ENCODE results near the gene DFFA.

DFFA gene

GRCh38 chr1:10437052-10437451 is 35.3 kb downstream of the DFFA start:
- H3K27me3 ChIP-seq = no peaks in the 10 kb centered on the region
- no peak for TF ChIP-seq CTCF (IDR thresholded peaks at IDR 0.05; ENCODE audit: low read depth, low read length)
- DNase-seq = no peak
- no peaks in the 10 kb centered on the region for H3K4me1 ChIP-seq
- no peaks in the 10 kb centered on the region for H3K9me3 ChIP-seq
- no peak overlapping the region for H3K4me3 ChIP-seq (ENCODE audit: low read depth, low read length)
- no peaks in the 10 kb centered on the region for H3K36me3 ChIP-seq

DNA sequence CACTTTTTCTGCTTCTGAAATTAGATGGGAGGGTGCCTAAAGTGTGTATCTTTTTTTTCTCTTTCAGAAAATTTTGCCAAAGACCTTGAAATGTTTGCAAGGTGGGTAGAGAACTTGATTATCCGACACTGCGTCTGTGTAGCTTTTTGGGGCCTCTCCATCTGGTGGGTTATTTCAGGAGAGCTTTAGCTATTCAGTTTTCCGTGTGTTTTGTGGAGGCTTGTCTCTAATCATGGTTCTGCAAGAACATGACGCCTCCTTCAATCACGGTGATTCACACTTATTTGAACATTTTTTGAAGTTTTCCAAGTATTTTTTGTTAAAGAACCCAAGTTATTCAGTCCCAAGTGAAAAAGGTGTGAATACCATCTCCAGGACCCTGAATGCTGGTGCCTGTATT is 37.7 kb downstream of the DFFA start:
- no peaks in the 10 kb centered on the region for H3K27me3 ChIP-seq
- no peak for DNase-seq
- no peak for TF ChIP-seq CTCF (IDR thresholded peaks at IDR 0.05; ENCODE audit: low read depth, low read length)
- H3K4me1 ChIP-seq = no peaks in the 10 kb centered on the region
- no peaks in the 10 kb centered on the region for H3K36me3 ChIP-seq
- no peak overlapping the region for H3K4me3 ChIP-seq (ENCODE audit: low read depth, low read length)
- H3K9me3 ChIP-seq = no peaks in the 10 kb centered on the region

DNA sequence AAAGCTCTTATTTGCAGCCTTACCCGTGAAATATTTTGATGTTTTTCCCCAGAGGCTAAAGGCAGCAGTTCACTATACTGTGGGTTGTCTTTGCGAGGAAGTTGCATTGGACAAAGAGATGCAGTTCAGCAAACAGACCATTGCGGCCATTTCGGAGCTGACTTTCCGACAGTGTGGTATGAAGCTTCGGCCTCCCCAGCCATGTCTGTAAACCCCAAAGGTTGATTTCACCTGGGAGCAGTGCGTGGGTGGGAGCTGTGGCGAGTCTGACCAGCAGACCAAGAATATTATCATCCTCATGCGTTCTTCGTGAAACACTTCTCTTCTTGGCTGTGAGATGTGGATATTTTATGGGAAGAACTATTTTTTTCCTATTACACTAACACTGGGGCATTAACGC is 38.5 kb downstream of the DFFA start:
- Histone ChIP-seq H3K9me3 (no peaks in the 10 kb centered on the region), H3K4me3 (ENCODE audit: low read depth, low read length) (no peak overlapping the region), H3K36me3 (no peaks in the 10 kb centered on the region), H3K4me1 (no peaks in the 10 kb centered on the region), H3K27me3 (no peaks in the 10 kb centered on the region)
- TF ChIP-seq CTCF (IDR thresholded peaks at IDR 0.05; ENCODE audit: low read depth, low read length) = no peak
- no peak for DNase-seq

GRCh38 chr1:10432910-10433700 is 39.2 kb downstream of the DFFA start:
- Histone ChIP-seq H3K36me3 (no peaks in the 10 kb centered on the region), H3K4me1 (no peaks in the 10 kb centered on the region)
- TF ChIP-seq CTCF (IDR thresholded peaks at IDR 0.05; ENCODE audit: low read depth, low read length) = no peak

GRCh38 chr1:10431070-10431730 is 41.1 kb downstream of the DFFA start:
- H3K4me1 ChIP-seq = no peaks in the 10 kb centered on the region
- H3K4me3 ChIP-seq (ENCODE audit: low read depth, low read length) = peak overlapping the region; percentile 70
- H3K9me3 ChIP-seq = no peaks in the 10 kb centered on the region
- H3K27me3 ChIP-seq = no peaks in the 10 kb centered on the region
- no peaks in the 10 kb centered on the region for H3K36me3 ChIP-seq
- DNase-seq = no peak
- no peak for TF ChIP-seq CTCF (IDR thresholded peaks at IDR 0.05; ENCODE audit: low read depth, low read length)

More at GRCh38 chr1:10432910-10433700, 39.2 kb downstream of the DFFA start:
- Histone ChIP-seq H3K27me3 (no peaks in the 10 kb centered on the region), H3K4me3 (ENCODE audit: low read depth, low read length) (no peak overlapping the region), H3K9me3 (no peaks in the 10 kb centered on the region)
- no peak for DNase-seq

All from BE2C (cell line).